Nephron (organoid): Measurements from ENCODE around the gene SORCS3.

Source experiments
- H3K27ac Mint-ChIP-seq, 3 experiments: 2 replicates each; pipeline ENCODE4 v1.8.0; 2020; ENCODE audit warnings: mixed read lengths in 3 of 3, mild to moderate bottlenecking in 2 of 3, moderate library complexity in 1 of 3
- H3K27me3 Mint-ChIP-seq: 2 replicates; pipeline ENCODE4 v1.8.0; 2021; ENCODE audit warnings: low read depth, mild to moderate bottlenecking, moderate library complexity, mixed read lengths
- H3K36me3 Mint-ChIP-seq: 2 replicates; pipeline ENCODE4 v1.8.0; 2020; ENCODE audit warnings: low read depth, mixed read lengths
- H3K4me1 Mint-ChIP-seq: 2 replicates; pipeline ENCODE4 v1.8.0; 2020; ENCODE audit warnings: mixed read lengths
- H3K4me3 Mint-ChIP-seq, 3 experiments: 2 replicates each; pipeline ENCODE4 v1.8.0; 2020; ENCODE audit warnings: mild to moderate bottlenecking in 3 of 3, mixed read lengths in 3 of 3, moderate library complexity in 2 of 3
- H3K9me3 Mint-ChIP-seq: 2 replicates; pipeline ENCODE4 v1.8.0; 2020; ENCODE audit warnings: mixed read lengths
- TF ChIP-seq, protein P1 (sequence below), 3 experiments: fragments of 200-600 bp; sonication (generic); IDR thresholded peaks; one replicate each; pipeline ENCODE4 v1.5.0; 2021; ENCODE audit warnings: antibody characterized with exemption in 3 of 3; ENCODE audit not compliant: unreplicated experiment in 3 of 3

SORCS3 gene

DNA sequence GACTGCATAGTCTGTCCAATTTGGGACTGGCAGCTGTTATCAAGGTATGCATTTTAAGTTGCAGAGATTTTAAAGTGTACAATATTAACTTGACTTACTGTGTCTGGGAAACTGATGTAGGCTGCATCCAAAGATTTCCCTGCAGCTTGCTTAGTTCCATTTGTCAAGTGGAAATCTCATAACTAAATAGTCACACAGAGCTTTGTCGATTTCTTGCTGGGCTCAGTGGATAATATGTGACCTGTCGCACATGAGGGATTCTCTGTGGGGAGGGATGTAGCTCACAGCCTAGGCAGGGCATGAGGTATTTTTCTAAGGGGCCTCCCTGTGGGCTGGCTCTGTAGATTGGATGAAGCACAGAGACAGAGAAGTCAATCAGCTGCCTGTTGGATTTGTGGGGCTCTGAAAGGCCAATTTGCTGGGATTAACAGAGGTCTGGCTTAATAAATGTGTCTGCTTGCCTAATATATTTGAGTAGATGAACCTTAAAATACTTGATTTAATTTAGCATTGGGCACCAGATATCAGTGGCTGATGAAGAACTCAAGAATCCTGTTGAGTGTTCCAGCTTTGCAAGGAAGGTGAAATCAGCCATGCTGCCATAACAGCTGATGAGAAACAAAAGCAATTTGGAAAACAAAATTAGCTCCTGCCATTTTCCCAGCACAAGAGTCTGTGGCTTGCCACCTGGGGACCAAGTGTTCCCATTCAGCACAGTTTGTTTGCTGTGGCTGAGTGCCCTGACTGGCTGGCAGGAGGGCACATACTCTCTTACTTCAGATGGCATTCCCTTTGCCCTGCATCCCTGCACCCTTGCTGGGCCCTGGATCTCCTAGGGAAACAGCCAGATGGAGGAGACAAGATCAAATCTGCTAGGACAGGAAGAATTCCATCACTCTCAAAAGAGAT, 598.5 kb downstream of the SORCS3 start:
- H3K4me3 Mint-ChIP-seq = no peak overlapping the region
- H3K9me3 Mint-ChIP-seq = peaks cover 7% of the 10 kb centered on the region
- no peak overlapping the region for H3K27ac Mint-ChIP-seq
- H3K27me3 Mint-ChIP-seq = peaks cover 11% of the 10 kb centered on the region
- TF ChIP-seq, protein P1, sequence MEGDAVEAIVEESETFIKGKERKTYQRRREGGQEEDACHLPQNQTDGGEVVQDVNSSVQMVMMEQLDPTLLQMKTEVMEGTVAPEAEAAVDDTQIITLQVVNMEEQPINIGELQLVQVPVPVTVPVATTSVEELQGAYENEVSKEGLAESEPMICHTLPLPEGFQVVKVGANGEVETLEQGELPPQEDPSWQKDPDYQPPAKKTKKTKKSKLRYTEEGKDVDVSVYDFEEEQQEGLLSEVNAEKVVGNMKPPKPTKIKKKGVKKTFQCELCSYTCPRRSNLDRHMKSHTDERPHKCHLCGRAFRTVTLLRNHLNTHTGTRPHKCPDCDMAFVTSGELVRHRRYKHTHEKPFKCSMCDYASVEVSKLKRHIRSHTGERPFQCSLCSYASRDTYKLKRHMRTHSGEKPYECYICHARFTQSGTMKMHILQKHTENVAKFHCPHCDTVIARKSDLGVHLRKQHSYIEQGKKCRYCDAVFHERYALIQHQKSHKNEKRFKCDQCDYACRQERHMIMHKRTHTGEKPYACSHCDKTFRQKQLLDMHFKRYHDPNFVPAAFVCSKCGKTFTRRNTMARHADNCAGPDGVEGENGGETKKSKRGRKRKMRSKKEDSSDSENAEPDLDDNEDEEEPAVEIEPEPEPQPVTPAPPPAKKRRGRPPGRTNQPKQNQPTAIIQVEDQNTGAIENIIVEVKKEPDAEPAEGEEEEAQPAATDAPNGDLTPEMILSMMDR (IDR thresholded peaks at IDR 0.05; ENCODE audit: unreplicated experiment in 3 of 3) = no peak
- H3K36me3 Mint-ChIP-seq = peaks cover 7% of the 10 kb centered on the region
- no peaks in the 10 kb centered on the region for H3K4me1 Mint-ChIP-seq

- Mint-ChIP-seq H3K36me3 (no peaks in the 10 kb centered on the region), H3K4me1 (no peaks in the 10 kb centered on the region), H3K9me3 (no peaks in the 10 kb centered on the region), H3K27me3 (peaks cover 11% of the 10 kb centered on the region), H3K4me3 (no peak overlapping the region), H3K27ac (no peak overlapping the region)
- TF ChIP-seq, protein P1 (IDR thresholded peaks at IDR 0.05; ENCODE audit: unreplicated experiment in 3 of 3) = no peak
Measured at GRCh38 chr10:105241254-105241653, 600.2 kb downstream of the SORCS3 start.

DNA sequence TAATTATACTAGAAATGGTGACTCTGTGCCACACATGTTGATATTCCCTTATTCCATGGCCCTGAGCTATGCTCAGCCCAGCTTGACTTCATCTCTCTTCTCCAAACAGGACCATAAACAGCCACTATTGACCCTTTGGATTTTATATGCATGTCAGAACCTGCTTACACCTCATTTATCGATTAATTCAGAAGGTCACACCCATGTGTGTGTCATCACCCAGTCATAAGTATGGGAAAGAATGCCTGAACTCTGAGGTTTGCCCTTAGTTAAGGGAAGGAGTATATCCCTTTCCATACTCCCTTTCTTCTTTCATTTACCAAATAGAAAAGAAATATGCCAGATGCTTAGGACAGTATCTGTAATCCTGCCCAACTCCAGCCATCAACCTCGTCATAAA, 602.3 kb downstream of the SORCS3 start:
- TF ChIP-seq, protein P1 (IDR thresholded peaks at IDR 0.05; ENCODE audit: unreplicated experiment in 3 of 3) = no peak
- H3K27ac Mint-ChIP-seq = no peak overlapping the region
- no peak overlapping the region for H3K4me3 Mint-ChIP-seq
- no peaks in the 10 kb centered on the region for H3K36me3 Mint-ChIP-seq
- H3K4me1 Mint-ChIP-seq = peaks cover 6% of the 10 kb centered on the region
- H3K27me3 Mint-ChIP-seq = peaks cover 11% of the 10 kb centered on the region
- peaks cover 3% of the 10 kb centered on the region for H3K9me3 Mint-ChIP-seq

DNA sequence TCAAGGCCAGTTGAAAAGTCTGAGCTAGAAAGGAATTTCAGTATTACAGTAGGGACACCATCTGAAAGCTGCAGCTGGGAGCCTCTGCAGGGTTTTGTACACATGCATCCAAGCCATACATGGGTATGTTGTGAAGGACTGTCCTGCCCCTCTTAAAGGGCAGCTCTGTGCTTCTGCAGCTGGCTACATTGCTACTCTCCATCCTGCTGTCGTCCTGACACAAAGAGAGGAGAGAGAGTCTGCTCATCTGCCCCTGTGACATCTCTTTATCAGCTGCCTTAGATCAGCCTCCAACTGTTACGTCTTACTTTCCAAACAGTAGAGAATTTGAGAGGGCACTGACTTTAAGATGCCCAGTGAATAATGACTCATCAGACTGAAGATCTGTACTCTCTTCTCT, 602.7 kb downstream of the SORCS3 start:
- TF ChIP-seq, protein P1 (IDR thresholded peaks at IDR 0.05; ENCODE audit: unreplicated experiment in 3 of 3) = no peak
- no peak overlapping the region for H3K4me3 Mint-ChIP-seq
- H3K36me3 Mint-ChIP-seq = no peaks in the 10 kb centered on the region
- peaks cover 11% of the 10 kb centered on the region for H3K27me3 Mint-ChIP-seq
- H3K27ac Mint-ChIP-seq = no peak overlapping the region
- peaks cover 3% of the 10 kb centered on the region for H3K9me3 Mint-ChIP-seq
- peaks cover 6% of the 10 kb centered on the region for H3K4me1 Mint-ChIP-seq

GRCh38 chr10:105247831-105248499, 606.9 kb downstream of the SORCS3 start:
- no peak overlapping the region for H3K4me3 Mint-ChIP-seq
- peaks cover 6% of the 10 kb centered on the region for H3K4me1 Mint-ChIP-seq
- peaks cover 5% of the 10 kb centered on the region for H3K27me3 Mint-ChIP-seq
- H3K36me3 Mint-ChIP-seq = no peaks in the 10 kb centered on the region
- H3K9me3 Mint-ChIP-seq = peaks cover 3% of the 10 kb centered on the region
- TF ChIP-seq, protein P1 (IDR thresholded peaks at IDR 0.05; ENCODE audit: unreplicated experiment in 3 of 3) = no peak
- H3K27ac Mint-ChIP-seq = peak overlapping the region in 2 of 3 experiments; percentile 10 to 92
